GM23248 (cell line): Measurements from ENCODE around the gene ASPSCR1. TPM values are rescaled to one million over a fixed set of nuclear protein-coding genes. Genes with fewer than 3 reads are reported as not detected.

Experiments
- DNase-seq: peaks from one replicate; pipeline ENCODE4 v3.0.0-alpha.2; 2015
- H2AFZ ChIP-seq: fragments of 200-600 bp; sonication (generic); 2 replicates; pipeline ENCODE4 v1.6.1; 2016; ENCODE audit warnings: antibody characterized with exemption
- H3F3A ChIP-seq: fragments of 200-600 bp; sonication (generic); 2 replicates; pipeline ENCODE4 v1.6.1; 2016; ENCODE audit warnings: mild to moderate bottlenecking, antibody characterized with exemption, mixed run types; ENCODE audit not compliant: insufficient read depth
- H3K27ac ChIP-seq: fragments of 200-600 bp; sonication (generic); 2 replicates; pipeline ENCODE4 v1.5.1; 2016; ENCODE audit warnings: mild to moderate bottlenecking
- H3K27me3 ChIP-seq: fragments of 200-600 bp; sonication (generic); replicated peaks from 2 replicates; pipeline ENCODE4 v1.6.1; 2016; ENCODE audit warnings: mild to moderate bottlenecking; ENCODE audit not compliant: insufficient read depth
- H3K36me3 ChIP-seq: fragments of 200-600 bp; sonication (generic); 2 replicates; pipeline ENCODE4 v1.6.1; 2016; ENCODE audit warnings: low read depth, mild to moderate bottlenecking
- H3K4me1 ChIP-seq: fragments of 200-600 bp; sonication (generic); 2 replicates; pipeline ENCODE4 v1.6.1; 2016; ENCODE audit warnings: mild to moderate bottlenecking; ENCODE audit not compliant: insufficient read depth
- H3K4me2 ChIP-seq: fragments of 200-600 bp; sonication (generic); one replicate; pipeline ENCODE4 v1.6.1; 2016; ENCODE audit warnings: mild to moderate bottlenecking; ENCODE audit not compliant: unreplicated experiment
- H3K4me3 ChIP-seq: fragments of 200-600 bp; sonication (generic); 2 replicates; pipeline ENCODE4 v1.5.1; 2016; ENCODE audit warnings: mild to moderate bottlenecking
- H3K79me2 ChIP-seq: fragments of 200-600 bp; sonication (generic); 2 replicates; pipeline ENCODE4 v1.6.1; 2016; ENCODE audit warnings: mild to moderate bottlenecking; ENCODE audit not compliant: insufficient read depth
- H3K9ac ChIP-seq: fragments of 200-600 bp; sonication (generic); 2 replicates; pipeline ENCODE4 v1.6.1; 2016; ENCODE audit warnings: mild to moderate bottlenecking
- H3K9me2 ChIP-seq: fragments of 200-600 bp; sonication (generic); 2 replicates; pipeline ENCODE4 v1.6.1; 2016; ENCODE audit warnings: mixed run types, mild to moderate bottlenecking, moderate library complexity; ENCODE audit not compliant: insufficient read depth
- H3K9me3 ChIP-seq: fragments of 200-600 bp; sonication (generic); one replicate; pipeline ENCODE4 v1.6.1; 2017; ENCODE audit warnings: low read depth
- H4K20me1 ChIP-seq: fragments of 200-600 bp; sonication (generic); 2 replicates; pipeline ENCODE4 v1.6.0; 2016; ENCODE audit not compliant: insufficient read depth
- EZH2 ChIP-seq: fragments of 200-600 bp; sonication (generic); IDR thresholded peaks from 2 replicates; pipeline ENCODE4 v1.6.1; 2018; ENCODE audit warnings: antibody characterized with exemption, mild to moderate bottlenecking; ENCODE audit not compliant: insufficient read depth, poor library complexity, severe bottlenecking
- EZH2phosphoT487 ChIP-seq: fragments of 200-600 bp; sonication (generic); IDR thresholded peaks from 2 replicates; pipeline ENCODE4 v1.6.1; 2018; ENCODE audit warnings: antibody characterized with exemption, moderate library complexity, mild to moderate bottlenecking, low read depth; ENCODE audit not compliant: insufficient read depth
- WGBS, 2 experiments: methylation state at CpG; one replicate each; pipeline ENCODE4 v1.1.6; 2015 to 2017; ENCODE audit warnings: low lambda C conversion rate in 2 of 2, low coverage in 1 of 2; ENCODE audit errors: missing lambda C conversion rate in 2 of 2; 5-methylcytosine and 5-hydroxymethylcytosine counted together
- in situ Hi-C: fragments of 300-500 bp; cut with MboI; formaldehyde crosslinking; loops from 2 replicates; pipeline ENCODE4 v1.15.0; 2020
- polyA plus RNA-seq: library from polyadenylated mRNA; unstranded; fragments of >200 nt; fragmentation: Nextera tagmentation; extraction: Ambion mirVana; gene quantifications from 2 replicates; pipeline ENCODE4 v1.2.1, GENCODE V29; 2016
- total RNA-seq: library from RNA; depleted of rRNA; stranded (reverse); fragments of >200 nt; shearing (Covaris generic); gene quantifications from 2 replicates; pipeline ENCODE4 v1.2.3, GENCODE V29; 2014

ASPSCR1 gene
- total and polyA plus RNA-seq, 2 experiments from 2014 or later = 20.6 to 23.5 TPM

- Histone ChIP-seq H4K20me1 (no peaks in the 10 kb centered on the region), H3K36me3 (no peaks in the 10 kb centered on the region), H3K9me2 (no peaks in the 10 kb centered on the region), H3K9ac (no peak overlapping the region), H3K4me2 (no peak overlapping the region), H3K4me3 (no peak overlapping the region), H3K27ac (no peak overlapping the region), H3K4me1 (peaks cover 13% of the 10 kb centered on the region; the same call in 1 of the 2 replicates), H3K9me3 (no peaks in the 10 kb centered on the region), H2AFZ (no peak overlapping the region), H3K27me3 (peaks cover 20% of the 10 kb centered on the region), H3K79me2 (no peaks in the 10 kb centered on the region), H3F3A (peaks cover 13% of the 10 kb centered on the region)
- TF ChIP-seq EZH2phosphoT487 (no peak), EZH2 (peak; percentile 42)
- in situ Hi-C loops = no loop called here
- no peak for DNase-seq
- 27 to 29% methylated on average over 50 to 82 of the region's 82 CpGs for WGBS, 2 experiments
These were observed 15.6 kb upstream of the ASPSCR1 start for GRCh38 chr17:81961521-81962498.

GRCh38 chr17:81962499-81963441, 14.7 kb upstream of the ASPSCR1 start:
- in situ Hi-C loops = no loop called here
- Histone ChIP-seq H3K4me2 (no peak overlapping the region), H3K4me3 (no peak overlapping the region), H3K27ac (no peak overlapping the region), H3K79me2 (no peaks in the 10 kb centered on the region), H3K36me3 (no peaks in the 10 kb centered on the region), H3K9me3 (no peaks in the 10 kb centered on the region), H3K27me3 (peaks cover 20% of the 10 kb centered on the region), H3K9me2 (no peaks in the 10 kb centered on the region), H3K9ac (no peak overlapping the region), H4K20me1 (no peaks in the 10 kb centered on the region), H3F3A (peaks cover 13% of the 10 kb centered on the region), H3K4me1 (peaks cover 13% of the 10 kb centered on the region; the same call in 1 of the 2 replicates), H2AFZ (no peak overlapping the region)
- TF ChIP-seq EZH2phosphoT487 (no peak), EZH2 (no peak)
- 84 to 88% methylated on average over 35 to 36 of the region's 37 CpGs for WGBS, 2 experiments
- DNase-seq = no peak

GRCh38 chr17:81964081-81964849, 13.2 kb upstream of the ASPSCR1 start:
- no peak overlapping the region for H2AFZ ChIP-seq
- DNase-seq = no peak
- peaks cover 9% of the 10 kb centered on the region for H3K27me3 ChIP-seq
- TF ChIP-seq EZH2phosphoT487 = no peak
- no peak for TF ChIP-seq EZH2
- no peaks in the 10 kb centered on the region for H3K9me3 ChIP-seq
- H3K9me2 ChIP-seq = no peaks in the 10 kb centered on the region
- WGBS, 2 experiments = 58 to 63% methylated on average over 22 of the region's 22 CpGs
- H4K20me1 ChIP-seq = no peaks in the 10 kb centered on the region
- no peak overlapping the region for H3K4me3 ChIP-seq
- no peak overlapping the region for H3K9ac ChIP-seq
- in situ Hi-C loops = no loop called here
- H3K4me2 ChIP-seq = no peak overlapping the region
- H3K79me2 ChIP-seq = no peaks in the 10 kb centered on the region
- peaks cover 17% of the 10 kb centered on the region; the same call in 1 of the 2 replicates for H3K4me1 ChIP-seq
- H3K27ac ChIP-seq = peak overlapping the region; percentile 59
- H3F3A ChIP-seq = peaks cover 13% of the 10 kb centered on the region
- H3K36me3 ChIP-seq = no peaks in the 10 kb centered on the region
